ENCODE measurements around the gene GIMAP1. TPM values are rescaled to one million over a fixed set of nuclear protein-coding genes. Genes with fewer than 3 reads are reported as not detected.

GIMAP1 gene
- total and polyA plus RNA-seq, 2 of the 8 experiments (the other 6 are each of a cell fraction or from before 2014, with no cell fraction given): not detected

DNA sequence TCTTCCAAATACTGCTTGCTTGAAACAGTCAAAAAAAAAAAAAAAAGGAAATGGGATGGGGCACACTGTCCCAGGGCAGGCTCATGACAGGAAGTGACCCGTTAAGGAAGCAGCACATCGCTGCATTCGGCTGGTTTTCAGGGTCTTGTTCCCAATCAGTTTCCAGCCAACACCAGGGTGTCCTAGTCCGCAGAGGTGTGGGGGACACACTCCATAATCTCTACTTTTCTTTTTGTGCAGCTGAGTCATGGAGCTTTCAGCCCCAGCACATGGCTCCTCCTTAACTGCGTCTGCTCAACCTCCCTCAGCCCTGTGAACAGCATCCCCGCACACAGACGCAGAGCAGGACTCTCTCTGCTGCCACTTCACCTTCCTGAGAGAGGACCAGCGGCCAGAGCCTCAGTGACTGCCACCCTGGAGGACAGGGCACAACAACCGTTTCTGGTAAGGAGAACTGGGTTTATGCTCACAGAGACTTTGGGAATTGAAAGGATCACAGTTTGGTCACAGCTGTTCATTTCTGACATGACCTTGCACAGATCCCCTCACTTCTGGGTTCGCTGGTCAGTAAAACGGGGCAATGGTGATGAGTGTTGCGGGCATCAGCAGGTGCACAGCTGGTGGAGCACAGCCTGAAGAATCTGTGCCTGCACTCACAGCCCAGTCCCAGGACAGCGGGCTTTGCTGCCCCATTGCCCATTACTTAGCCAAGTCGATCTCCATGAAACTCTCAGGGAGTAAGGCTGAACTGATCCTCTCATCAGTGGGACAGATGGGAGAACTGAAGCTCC, 21.0 kb downstream of the GIMAP1 start, which contains the start of gene GIMAP5 (continued):
- TF ChIP-seq RNF2 (IDR thresholded peaks at IDR 0.05; ENCODE audit: borderline replicate concordance, low read depth, low read length, missing control alignments, poor library complexity, severe bottlenecking) (no peak), EP300 (IDR thresholded peaks at IDR 0.05; ENCODE audit: borderline replicate concordance in 1 of 2, low read depth in 2 of 2, low read length in 2 of 2) (no peak), KDM1A (IDR thresholded peaks at IDR 0.05; ENCODE audit: borderline replicate concordance, low read length) (no peak), GTF2F1 (IDR thresholded peaks at IDR 0.05; ENCODE audit: borderline replicate concordance, low read depth, low read length) (no peak), ATF3 (IDR thresholded peaks at IDR 0.05; ENCODE audit: insufficient read depth, low read depth, low read length) (no peak), SP2 (IDR thresholded peaks at IDR 0.05; ENCODE audit: low read length) (no peak), BCL11A (IDR thresholded peaks at IDR 0.05; ENCODE audit: low read depth in 2 of 2, low read length in 2 of 2) (no peak)
- TF ChIP-seq, protein P1, sequence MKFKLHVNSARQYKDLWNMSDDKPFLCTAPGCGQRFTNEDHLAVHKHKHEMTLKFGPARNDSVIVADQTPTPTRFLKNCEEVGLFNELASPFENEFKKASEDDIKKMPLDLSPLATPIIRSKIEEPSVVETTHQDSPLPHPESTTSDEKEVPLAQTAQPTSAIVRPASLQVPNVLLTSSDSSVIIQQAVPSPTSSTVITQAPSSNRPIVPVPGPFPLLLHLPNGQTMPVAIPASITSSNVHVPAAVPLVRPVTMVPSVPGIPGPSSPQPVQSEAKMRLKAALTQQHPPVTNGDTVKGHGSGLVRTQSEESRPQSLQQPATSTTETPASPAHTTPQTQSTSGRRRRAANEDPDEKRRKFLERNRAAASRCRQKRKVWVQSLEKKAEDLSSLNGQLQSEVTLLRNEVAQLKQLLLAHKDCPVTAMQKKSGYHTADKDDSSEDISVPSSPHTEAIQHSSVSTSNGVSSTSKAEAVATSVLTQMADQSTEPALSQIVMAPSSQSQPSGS (IDR thresholded peaks at IDR 0.05; ENCODE audit: low read length): no peak

Data from H1 (cell line).